Epithelial cell of umbilical artery (primary cell): ENCODE data around the gene ZNF790. TPM values are rescaled to one million over a fixed set of nuclear protein-coding genes. Genes with fewer than 3 reads are reported as not detected.

Experiments
- total RNA-seq: library from RNA; depleted of rRNA; stranded (reverse); fragments of >200 nt; gene quantifications from 2 replicates; pipeline ENCODE4 v1.2.3, GENCODE V29; 2014

The ZNF790 gene
- 4.9 and 9.1 TPM in 2 replicates for total RNA-seq

GRCh38 chr19:36837906-36838783, at the start of gene ZNF790:
ZNF790 (minus strand) TSS chr19:36838387; CDS start chr19:36825619, 12,768 bp downstream.

DNA sequence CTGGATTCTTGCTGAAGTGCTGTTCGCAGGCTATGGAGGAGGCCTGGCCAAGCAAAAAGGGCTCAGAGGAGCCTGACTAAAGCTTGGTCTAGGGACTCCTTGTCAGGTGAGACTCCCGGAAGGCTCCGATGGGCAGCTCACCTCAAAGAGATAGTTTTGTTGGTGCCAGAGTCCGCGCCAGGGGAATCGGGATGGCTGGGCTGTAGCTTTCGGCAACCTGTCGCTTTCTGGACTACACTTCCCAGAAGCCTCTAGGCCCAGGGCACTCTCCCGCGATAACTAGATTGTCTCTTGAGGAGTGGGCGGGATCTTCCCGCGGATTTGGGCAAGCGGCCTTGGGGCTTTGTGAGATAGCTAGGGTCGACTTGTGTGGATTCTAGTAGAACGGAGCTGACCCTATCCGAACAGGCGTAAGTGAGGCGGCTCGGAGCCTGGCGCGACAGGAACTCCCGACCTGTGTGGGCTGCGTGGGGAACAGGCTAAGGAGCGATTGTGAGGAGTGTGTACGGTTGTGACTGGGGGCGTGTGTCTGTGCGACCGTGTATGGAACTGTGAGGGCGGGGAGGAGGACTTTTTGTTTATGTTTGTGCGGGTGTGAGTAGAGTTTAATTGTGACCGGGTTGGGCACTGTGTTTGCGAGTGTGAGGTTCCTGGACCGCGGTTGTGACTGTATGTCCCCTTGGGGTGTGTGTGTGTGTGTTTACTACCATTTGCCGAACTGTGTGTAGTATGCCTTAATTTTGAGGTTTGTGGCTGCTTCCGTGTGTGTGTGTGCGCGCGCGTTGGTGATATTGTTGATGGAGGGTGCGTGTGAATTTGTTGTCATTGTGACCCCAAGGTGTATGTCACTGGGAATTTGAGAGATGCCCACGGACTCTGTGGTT, 12.6 kb upstream of the ZNF790 start, which contains the start of gene ZNF345:
TSS of gene ZNF345 (plus strand) at position 318 of the 884 bp plus-strand sequence. CDS start 25,955 bp downstream, outside the sequence.

DNA sequence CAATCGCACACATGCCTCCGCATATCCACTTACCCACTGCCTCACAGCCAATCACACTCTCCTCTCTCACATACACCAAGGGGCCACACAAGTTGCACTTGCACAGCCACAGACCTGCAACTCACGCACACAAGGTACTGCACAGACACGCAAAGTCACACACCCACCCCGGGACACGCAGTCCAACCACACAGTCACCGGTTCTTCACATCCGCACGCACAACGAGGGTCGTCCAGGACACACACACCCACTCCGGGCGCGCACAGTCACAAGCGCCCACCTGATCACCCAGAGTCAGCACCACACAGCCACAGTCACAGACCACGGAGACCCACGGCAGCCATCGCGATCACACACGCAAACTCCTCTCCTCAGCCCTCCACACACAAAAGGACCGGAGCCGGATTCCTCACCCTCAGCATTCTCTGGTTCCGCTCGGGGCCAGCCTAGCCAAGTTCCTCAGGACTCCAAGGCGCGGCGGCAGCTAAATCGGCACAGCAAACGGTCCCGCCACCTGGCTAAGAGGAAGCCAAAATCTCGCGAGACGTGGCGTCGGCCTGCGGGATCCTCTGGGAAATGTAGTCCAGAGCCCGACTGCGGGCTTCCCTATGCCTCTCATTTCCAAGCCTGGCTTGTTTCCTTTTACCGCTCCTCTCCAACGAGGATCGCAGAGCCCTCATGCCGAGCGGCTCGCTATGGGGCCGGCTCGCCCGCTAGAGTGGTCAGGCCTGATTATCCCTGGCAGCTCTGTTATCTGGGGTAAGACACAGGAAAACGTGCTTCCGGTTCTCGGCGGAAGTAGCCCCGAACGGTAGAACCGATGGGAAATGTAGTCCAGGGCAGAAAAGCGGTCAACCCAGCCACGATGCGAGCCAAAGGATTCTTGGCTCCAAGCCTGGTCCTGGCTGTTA, 65.6 kb downstream of the ZNF790 start, which contains the start of gene ZNF850:
TSS of gene ZNF850 (minus strand) at position 497 of the 912 bp plus-strand sequence. CDS start 10,201 bp downstream, outside the sequence.

Other genes starting within 250 kb of the ZNF790 start
- 5.5 and 9.4 TPM in 2 replicates for gene ZNF382, start 233.1 kb downstream of the ZNF790 start, total RNA-seq
- gene ZNF461, start 171.6 kb downstream of the ZNF790 start, total RNA-seq = 5.6 and 6.2 TPM in 2 replicates
- 5.8 and 7.5 TPM in 2 replicates for gene ZNF567, start 150.8 kb downstream of the ZNF790 start, total RNA-seq
- 3.2 and 3.9 TPM in 2 replicates for gene ZNF850, start 65.6 kb downstream of the ZNF790 start, total RNA-seq
- 1.9 and 3.0 TPM in 2 replicates for gene ZNF345, start 12.5 kb upstream of the ZNF790 start, total RNA-seq
- 1.3 and 1.4 TPM in 2 replicates for gene ZNF829, start 77.9 kb upstream of the ZNF790 start, total RNA-seq
- gene ZNF568, start 77.9 kb upstream of the ZNF790 start, total RNA-seq = 5.5 and 7.0 TPM in 2 replicates
- gene ZNF420, start 240.0 kb upstream of the ZNF790 start, total RNA-seq = 5.5 and 11.6 TPM in 2 replicates